ENCODE data around the gene FAM89A.
"Not testable (repeated sequence)": the region's sequence is repeated elsewhere in the genome, so short reads cannot be mapped to it uniquely, and the experiment has no call there.

The FAM89A gene

GRCh38 chr1:231055271-231055670 is 15.2 kb upstream of the FAM89A start:
- Histone ChIP-seq H3K27me3 (replicated peaks) (no peaks in the 10 kb centered on the region), H3K4me3 (ENCODE audit: low read depth, low read length) (no peak overlapping the region), H3K36me3 (replicated peaks) (no peaks in the 10 kb centered on the region), H3K27ac (no peak overlapping the region)
- no peak for DNase-seq
- in situ Hi-C loops (cut with HindIII; ENCODE audit: low pct_ligation_motif_present, low sequenced_read_pairs): no loop called here
- no peak for TF ChIP-seq CTCF (IDR thresholded peaks at IDR 0.05; ENCODE audit: low read depth, low read length, missing control alignments)

DNA sequence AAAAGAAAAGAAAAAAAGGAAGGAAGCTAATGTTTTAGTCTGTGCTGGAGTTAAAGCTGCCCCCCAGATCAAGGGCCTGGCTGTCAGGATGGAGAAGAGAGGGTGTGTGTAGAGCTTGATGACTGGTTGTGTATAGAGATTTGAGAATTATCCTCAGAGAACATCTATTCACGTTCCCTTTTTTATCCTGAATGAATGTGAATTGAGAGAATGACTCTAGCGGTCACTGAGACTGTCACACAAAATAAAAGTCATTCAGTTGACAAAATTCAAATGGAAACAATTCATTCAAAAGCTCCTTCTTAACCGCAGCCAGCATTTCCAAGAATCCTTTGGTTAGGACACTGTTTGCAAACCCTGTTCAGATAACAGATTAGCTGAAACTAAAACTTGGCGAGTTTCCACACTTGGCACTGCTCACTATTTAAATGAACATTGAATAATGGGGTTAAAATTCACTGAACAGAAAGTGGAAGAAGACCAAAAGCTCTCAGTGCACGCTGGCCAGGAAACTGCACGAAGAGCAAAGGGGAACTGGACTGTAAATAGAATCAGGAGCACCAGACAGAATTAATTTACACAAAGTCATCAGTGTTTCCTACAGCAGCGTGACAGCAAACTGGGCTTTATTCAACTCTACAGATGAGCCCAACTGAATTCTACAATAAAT is 13.6 kb upstream of the FAM89A start:
- in situ Hi-C loops (cut with HindIII; ENCODE audit: low pct_ligation_motif_present, low sequenced_read_pairs): no loop called here
- peak overlapping the region; percentile 3 for H3K4me3 ChIP-seq (ENCODE audit: low read depth, low read length)
- no peak for TF ChIP-seq CTCF (IDR thresholded peaks at IDR 0.05; ENCODE audit: low read depth, low read length, missing control alignments)
- H3K36me3 ChIP-seq (replicated peaks): no peaks in the 10 kb centered on the region
- H3K27me3 ChIP-seq (replicated peaks): no peaks in the 10 kb centered on the region
- no peak overlapping the region for H3K27ac ChIP-seq
- DNase-seq: peak; percentile 78

DNA sequence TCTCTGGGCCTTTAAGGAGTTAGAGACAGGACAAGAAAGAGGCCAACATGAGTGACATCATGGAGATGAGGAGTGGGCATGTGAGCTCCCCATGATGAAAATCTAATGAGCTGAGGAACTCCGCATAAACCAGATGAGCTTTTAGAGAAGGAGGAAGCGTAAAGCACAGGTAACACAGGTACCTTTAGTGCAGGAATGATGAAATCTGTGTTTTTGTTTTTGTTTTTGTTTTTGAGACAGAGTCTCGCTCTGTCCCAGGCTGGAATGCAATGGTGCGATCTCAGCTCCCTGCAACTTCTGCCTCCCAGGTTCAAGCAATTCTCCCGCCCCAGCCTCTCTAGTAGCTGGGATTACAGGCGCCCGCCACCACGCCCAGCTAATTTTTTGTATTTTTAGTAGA is 12.7 kb upstream of the FAM89A start:
- Histone ChIP-seq H3K27me3 (replicated peaks) (no peaks in the 10 kb centered on the region), H3K4me3 (ENCODE audit: low read depth, low read length) (no peak overlapping the region), H3K27ac (no peak overlapping the region), H3K36me3 (replicated peaks) (no peaks in the 10 kb centered on the region)
- no peak for DNase-seq
- no peak for TF ChIP-seq CTCF (IDR thresholded peaks at IDR 0.05; ENCODE audit: low read depth, low read length, missing control alignments)
- in situ Hi-C loops (cut with HindIII; ENCODE audit: low pct_ligation_motif_present, low sequenced_read_pairs): no loop called here

DNA sequence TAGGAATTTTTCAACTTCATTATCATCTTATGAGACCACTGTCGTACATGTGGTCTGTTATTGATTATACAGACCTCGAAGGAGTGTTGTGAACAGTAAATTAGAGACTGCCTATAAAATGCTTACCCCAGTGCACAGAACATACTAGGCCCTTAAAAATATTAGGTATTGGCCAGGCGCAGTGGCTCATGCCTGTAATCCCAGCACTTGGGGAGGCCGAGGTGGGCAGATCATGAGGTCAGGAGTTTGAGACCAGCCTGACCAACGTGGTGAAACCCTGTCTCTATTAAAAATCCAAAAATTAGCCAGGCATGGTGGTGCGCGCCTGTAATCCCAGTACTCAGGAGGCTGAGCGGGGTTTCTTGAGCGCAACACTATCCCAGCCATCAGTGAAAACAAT is 10.9 kb upstream of the FAM89A start:
- H3K36me3 ChIP-seq (replicated peaks); H3K4me3 ChIP-seq (ENCODE audit: low read depth, low read length); in situ Hi-C loops (cut with HindIII; ENCODE audit: low pct_ligation_motif_present, low sequenced_read_pairs); H3K27ac ChIP-seq; H3K27me3 ChIP-seq (replicated peaks); DNase-seq: not testable (repeated sequence)

GRCh38 chr1:231050395-231050794 is 10.3 kb upstream of the FAM89A start:
- peaks cover 2% of the 10 kb centered on the region for H3K27me3 ChIP-seq (replicated peaks)
- no peak overlapping the region for H3K4me3 ChIP-seq (ENCODE audit: low read depth, low read length)
- no peak overlapping the region for H3K27ac ChIP-seq
- in situ Hi-C loops (cut with HindIII; ENCODE audit: low pct_ligation_motif_present, low sequenced_read_pairs): no loop called here
- no peak for TF ChIP-seq CTCF (IDR thresholded peaks at IDR 0.05; ENCODE audit: low read depth, low read length, missing control alignments)
- no peaks in the 10 kb centered on the region for H3K36me3 ChIP-seq (replicated peaks)
- no peak for DNase-seq

DNA sequence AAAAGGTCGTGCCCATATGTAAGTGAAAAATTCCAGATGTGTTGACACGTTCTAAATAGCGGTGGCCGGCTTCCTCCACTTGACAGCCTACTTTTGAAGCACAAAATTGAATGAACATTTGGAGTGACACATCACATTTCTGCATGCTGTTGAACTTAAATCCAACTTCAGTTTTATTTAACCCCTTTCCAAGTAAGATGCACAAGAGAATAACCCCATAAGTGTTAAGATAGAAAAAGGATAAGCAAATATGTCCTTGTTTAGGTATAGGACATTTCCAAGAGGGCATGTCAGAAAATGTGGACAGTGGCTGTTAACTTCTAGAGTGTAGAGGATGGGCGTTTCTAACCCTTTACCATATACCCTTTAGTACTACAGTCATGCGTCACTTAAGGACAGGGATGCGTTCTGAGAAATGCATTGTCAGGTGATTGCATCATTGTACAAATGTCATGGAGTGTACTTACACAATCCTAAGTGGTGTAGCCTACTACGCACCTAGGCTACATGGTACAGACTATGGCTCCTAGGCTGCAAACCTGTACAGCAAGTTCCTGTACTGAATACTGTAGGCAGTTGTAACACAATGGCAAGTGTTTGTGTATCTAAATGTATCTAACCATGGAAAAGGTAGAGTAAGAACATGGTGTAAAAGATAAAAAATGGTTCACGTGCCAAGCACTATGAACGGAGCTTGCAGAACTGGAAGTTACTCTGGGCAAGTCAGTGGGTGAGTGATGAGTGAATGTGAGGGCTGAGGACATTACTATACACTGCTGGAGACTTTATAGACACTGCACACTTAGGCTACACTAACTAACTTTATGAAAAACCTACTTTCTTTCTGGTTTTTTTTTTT is 9.3 kb upstream of the FAM89A start:
- no peak for DNase-seq
- H3K4me3 ChIP-seq (ENCODE audit: low read depth, low read length): no peak overlapping the region
- no peaks in the 10 kb centered on the region for H3K36me3 ChIP-seq (replicated peaks)
- in situ Hi-C loops (cut with HindIII; ENCODE audit: low pct_ligation_motif_present, low sequenced_read_pairs): no loop called here
- TF ChIP-seq CTCF (IDR thresholded peaks at IDR 0.05; ENCODE audit: low read depth, low read length, missing control alignments): no peak
- peaks cover 2% of the 10 kb centered on the region for H3K27me3 ChIP-seq (replicated peaks)
- no peak overlapping the region for H3K27ac ChIP-seq

DNA sequence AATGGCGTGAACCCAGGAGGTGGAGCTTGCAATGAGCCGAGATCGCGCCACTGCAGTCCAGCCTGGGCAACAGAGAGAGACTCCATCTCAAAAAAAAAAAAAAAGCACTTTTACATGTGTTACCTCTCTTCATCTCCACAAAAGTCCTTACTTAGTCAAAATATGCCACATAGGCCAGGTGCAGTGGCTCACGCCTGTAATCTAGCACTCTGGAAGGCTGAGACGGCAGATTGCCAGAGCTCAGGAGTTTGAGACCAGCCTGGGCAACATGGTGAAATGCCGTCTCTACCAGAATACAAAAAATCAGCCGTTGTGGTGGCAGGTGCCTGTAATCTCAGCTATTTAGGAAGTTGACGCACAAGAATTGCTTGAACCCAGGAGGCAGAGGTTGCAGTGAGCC is 8.4 kb upstream of the FAM89A start:
- in situ Hi-C loops (cut with HindIII; ENCODE audit: low pct_ligation_motif_present, low sequenced_read_pairs); H3K36me3 ChIP-seq (replicated peaks); H3K27ac ChIP-seq; H3K4me3 ChIP-seq (ENCODE audit: low read depth, low read length); DNase-seq; H3K27me3 ChIP-seq (replicated peaks): not testable (repeated sequence)

GRCh38 chr1:231047529-231047928 is 7.5 kb upstream of the FAM89A start:
- in situ Hi-C loops (cut with HindIII; ENCODE audit: low pct_ligation_motif_present, low sequenced_read_pairs); H3K27me3 ChIP-seq (replicated peaks): not testable (repeated sequence)

More at GRCh38 chr1:231047529-231047928, 7.5 kb upstream of the FAM89A start:
- H3K4me3 ChIP-seq (ENCODE audit: low read depth, low read length); DNase-seq; H3K27ac ChIP-seq; H3K36me3 ChIP-seq (replicated peaks): not testable (repeated sequence)
